Measurements from ENCODE around the gene ADAMTS4.
"Not testable (repeated sequence)": the region's sequence is repeated elsewhere in the genome, so short reads cannot be mapped to it uniquely, and the experiment has no call there.

ADAMTS4 gene, protein sequence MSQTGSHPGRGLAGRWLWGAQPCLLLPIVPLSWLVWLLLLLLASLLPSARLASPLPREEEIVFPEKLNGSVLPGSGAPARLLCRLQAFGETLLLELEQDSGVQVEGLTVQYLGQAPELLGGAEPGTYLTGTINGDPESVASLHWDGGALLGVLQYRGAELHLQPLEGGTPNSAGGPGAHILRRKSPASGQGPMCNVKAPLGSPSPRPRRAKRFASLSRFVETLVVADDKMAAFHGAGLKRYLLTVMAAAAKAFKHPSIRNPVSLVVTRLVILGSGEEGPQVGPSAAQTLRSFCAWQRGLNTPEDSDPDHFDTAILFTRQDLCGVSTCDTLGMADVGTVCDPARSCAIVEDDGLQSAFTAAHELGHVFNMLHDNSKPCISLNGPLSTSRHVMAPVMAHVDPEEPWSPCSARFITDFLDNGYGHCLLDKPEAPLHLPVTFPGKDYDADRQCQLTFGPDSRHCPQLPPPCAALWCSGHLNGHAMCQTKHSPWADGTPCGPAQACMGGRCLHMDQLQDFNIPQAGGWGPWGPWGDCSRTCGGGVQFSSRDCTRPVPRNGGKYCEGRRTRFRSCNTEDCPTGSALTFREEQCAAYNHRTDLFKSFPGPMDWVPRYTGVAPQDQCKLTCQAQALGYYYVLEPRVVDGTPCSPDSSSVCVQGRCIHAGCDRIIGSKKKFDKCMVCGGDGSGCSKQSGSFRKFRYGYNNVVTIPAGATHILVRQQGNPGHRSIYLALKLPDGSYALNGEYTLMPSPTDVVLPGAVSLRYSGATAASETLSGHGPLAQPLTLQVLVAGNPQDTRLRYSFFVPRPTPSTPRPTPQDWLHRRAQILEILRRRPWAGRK

DNA sequence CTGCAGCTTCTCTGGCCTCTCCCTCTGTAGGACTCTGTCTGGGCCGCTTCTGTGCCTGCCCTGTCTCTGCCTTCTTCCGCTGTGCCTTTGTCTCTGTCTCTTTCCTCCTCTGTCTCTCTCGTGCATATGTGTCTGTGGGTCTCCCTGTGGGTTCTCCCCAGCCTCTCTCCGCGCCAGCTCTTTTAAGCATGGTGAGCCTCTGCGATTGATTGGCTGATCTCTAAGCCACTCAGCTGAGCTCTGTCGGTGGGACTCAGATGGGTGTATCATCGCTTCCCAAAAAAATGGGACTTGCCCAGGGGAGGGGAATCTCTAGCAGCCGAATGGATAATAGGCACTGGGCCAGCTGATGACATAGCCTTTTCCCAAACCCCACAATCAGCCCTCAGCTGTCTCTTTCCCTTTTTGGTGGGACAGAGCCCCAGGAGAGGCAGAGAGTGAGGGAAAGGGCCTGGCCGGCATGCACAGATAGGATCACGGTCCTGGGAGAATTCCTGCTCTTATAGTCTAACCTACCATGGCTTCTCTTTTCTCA is at the start of gene ADAMTS4:
Gene ADAMTS4, minus strand, starts transcription at position 158 of the 535 bp plus-strand sequence. CDS start 427 bp downstream, outside the sequence.
- no peak for DNase-seq (ENCODE audit: low spot score)

DNA sequence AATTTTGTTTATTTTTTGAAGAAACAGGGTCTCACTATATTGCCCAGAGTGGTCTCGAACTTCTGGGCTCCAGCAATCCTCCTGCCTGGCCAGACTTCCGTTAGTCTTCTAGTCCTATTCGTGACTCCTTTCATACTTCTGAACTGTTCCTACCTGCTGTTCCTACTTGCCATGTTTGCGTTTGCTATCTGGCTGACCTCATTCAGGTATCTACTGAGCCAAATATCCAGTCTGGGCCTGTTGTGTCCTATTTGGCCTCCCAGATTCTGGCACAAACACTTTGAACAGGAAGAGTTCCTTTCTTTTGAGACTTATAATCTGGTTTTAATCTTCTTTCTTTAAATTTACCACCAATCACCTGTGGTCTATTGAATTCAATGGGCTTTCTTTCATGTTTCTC is 46.0 kb upstream of the ADAMTS4 start:
- no peak for DNase-seq (ENCODE audit: low spot score)

DNA sequence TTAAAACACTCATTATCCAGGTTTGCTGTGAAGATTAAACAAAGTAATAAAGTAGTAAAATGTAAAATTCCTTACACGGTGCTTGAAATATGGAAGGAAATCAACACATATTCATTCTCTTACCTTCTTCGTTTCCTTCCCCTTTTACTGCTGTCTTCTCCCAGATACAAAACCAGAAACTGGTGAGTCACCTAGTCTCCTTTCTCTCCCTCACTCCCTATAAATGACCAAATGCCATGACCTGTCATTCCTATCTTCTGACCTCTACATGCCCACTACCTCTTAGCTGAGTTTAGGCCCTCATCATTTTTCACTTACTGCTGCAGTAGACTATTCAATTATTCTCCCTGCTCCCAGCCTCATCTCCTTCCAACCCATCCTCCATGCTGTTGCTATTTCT is 43.5 kb upstream of the ADAMTS4 start:
- no peak for DNase-seq (ENCODE audit: low spot score)

DNA sequence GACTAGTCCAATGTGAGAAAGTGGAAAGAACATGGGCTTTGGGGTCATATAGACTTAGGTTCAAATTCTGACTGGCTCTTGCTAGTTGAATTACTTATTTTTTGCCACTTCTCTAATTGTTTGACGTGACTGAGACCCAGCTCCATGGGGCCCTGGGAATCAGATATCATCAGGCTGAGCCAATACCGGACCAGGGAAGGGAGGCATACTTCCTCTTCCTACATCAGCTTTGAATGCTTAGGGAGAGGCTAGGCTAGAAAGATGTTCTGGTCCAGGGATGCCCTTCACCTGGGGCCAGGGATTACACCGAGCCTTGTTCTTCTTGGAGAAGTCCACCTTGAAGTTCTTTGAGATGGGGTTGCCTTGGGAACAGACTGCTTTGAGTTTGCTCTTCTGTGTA is 42.8 kb upstream of the ADAMTS4 start:
- no peak for DNase-seq (ENCODE audit: low spot score)

DNA sequence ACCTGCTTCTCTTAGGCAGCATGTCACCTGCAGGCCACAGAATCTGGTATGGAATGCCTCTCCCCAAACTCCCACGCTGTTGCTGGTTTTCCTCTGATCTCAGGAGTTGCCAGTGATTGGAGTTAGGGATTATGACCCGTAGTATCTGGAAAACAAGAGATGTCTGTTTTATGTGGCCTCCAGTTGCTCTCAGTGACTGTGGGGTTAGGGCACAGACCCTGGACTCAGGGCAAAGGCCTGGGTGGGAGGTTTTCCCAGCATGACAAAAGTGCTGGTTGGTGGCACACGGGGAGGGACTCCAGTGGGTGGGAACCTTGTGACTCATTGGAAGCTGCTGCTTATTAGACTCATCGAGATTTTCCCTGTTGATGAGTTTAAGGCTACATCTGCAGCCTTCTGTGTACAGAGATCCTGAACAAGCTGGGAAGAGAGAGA is 39.2 kb upstream of the ADAMTS4 start, which contains the start of gene NR1I3:
Gene NR1I3, minus strand, starts transcription at position 165 of the 435 bp plus-strand sequence. CDS start 1,638 bp downstream, outside the sequence.
- no peak for DNase-seq (ENCODE audit: low spot score)

DNA sequence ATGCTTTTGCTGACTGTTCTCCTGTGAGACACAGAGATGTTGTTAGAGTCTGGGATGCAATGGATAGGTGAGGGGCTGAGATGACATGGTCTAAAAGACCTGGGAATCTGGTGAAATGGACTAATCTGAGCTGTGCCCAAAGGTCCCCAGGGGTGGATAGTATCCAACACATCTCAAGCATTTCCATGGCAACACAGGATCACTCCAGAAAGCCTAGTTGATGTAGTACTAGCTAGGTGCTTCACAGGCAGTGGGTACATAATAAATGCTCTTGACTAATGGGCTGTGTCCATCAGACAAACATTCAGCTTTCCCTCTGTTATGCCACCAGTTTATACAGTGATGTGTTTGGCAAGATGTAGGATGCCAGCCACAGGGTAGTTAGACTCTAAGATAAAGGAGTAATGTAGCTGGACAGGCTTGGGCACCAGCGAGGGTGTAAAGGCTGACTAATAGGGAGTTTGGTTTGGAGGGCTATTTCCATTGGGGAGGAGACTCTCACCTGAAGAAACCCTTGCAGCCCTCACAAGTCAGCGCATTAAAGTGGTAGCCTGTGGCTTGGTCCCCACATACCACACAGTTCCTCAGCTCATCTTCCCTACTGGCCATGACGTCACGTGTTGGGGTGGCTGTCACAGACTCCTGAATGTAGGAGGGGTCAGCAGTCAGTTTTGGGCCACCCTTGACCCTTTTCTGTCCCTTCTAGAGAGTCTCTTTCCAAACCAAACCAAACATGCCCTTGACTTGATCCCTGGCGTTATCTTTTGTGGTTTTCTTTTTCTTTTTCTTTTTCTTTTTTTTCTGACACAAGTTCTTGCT is 37.3 kb upstream of the ADAMTS4 start:
- DNase-seq (ENCODE audit: low spot score), result no peak

DNA sequence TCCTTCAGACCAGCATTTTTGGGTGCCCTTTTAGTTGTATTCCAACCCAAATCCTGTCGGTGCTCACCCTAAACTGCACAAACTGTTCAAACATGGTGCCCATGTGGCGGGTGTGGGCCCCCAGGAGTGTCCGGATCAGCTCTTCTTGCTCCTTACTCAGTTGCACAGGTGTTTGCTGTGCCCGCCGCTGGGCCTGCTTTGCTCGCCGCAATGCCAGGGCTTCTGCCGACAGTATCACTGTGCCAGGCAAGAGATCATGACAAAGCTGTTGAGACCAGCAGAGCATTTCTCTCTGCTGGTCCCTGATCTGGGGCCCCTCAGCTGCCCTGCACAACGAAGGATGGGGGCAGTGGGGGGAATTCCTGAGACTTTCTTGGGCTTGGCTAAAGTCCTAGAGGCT is 34.2 kb upstream of the ADAMTS4 start:
- no peak for DNase-seq (ENCODE audit: low spot score)

DNA sequence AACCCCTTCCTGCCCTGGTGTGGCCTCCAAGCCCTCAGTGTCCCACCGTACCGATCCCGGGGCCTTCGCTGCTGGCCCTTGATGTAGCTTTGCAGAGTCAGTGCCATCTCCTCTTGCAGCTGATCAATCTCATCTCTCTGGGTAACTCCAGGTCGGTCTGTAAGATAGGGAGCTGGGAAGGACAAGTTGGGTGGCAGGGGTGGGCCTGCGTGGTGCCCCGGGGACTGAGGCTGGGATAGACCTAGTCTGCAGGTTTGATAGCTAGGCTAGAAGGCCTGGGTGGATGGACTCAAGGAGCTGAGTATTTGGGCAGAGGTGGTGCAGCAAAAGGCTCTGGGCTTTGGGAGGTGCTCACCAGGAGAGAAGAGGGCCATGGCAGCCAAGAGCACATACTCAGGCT is 31.9 kb upstream of the ADAMTS4 start:
- no peak for DNase-seq (ENCODE audit: low spot score)

DNA sequence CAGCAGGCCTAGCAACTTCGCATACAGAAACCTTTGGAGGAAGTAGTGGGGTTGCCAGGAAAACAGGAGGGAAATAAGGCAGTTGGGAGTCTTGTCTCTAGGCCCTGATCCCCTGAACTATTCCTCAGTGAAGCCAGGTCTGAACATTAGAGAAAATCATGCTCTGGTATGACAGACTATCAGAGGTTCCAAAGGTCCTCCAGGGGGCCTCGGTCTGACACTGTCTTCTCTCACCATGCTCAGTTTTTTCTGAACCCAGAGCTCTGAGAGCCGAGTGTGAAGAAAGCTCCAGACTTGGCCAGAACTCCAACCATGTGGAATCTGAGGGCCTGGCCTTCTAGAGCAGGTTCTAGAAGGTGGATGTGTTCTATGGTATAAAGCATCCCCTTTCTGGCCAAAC is 31.0 kb upstream of the ADAMTS4 start:
- DNase-seq (ENCODE audit: low spot score), result no peak

DNA sequence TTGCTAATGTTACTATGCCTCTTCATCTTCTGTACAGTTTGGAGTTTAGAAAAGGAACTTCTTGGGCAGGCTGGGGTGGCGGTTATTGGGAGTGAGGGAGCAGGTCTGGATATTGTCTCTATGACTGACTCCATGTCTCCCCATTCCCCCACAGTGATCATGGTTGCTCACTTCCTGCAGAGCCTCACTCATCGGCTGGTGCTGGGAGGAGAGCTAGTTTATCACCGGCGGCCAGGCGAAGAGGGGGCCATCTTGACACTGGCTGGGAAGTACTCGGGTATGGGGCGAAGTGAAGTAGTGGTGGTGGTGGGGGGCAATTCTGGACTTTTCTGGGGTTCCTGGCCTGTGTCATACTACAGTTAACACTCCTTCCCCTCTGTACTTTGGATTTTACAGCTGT is 29.2 kb upstream of the ADAMTS4 start:
- DNase-seq (ENCODE audit: low spot score), result no peak

DNA sequence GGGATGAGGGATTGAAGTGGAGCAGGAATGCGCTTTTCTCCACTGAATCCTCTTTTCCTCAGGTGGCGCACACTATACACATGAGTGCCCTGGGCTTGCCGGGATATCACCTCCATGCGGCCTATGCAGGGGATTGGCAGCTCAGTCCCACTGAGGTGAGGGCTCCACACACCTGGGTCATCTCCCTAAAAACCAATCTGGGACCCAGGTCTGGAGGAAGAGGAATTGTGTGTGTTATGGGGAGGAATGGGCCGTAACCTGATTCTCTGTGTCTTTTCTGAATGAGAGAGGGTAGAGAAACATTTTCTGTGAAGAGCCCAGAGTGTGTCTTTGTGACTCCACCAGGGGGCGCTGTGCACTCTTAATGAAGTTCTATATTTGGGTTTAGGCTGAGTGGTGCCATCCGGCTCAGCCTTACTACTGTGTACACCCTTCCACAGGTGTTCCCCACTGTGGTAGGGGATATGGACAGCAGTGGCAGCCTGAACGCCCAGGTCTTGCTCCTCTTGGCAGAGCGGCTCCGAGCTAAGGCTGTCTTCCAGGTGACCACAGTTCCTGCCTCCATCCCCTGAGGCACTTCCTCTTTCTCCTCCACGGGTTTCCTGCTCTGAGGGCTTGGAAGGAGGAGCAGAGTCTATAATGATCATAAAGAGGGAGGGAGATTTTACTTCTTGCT is 28.5 kb upstream of the ADAMTS4 start:
- DNase-seq (ENCODE audit: low spot score), result peak; percentile 89

DNA sequence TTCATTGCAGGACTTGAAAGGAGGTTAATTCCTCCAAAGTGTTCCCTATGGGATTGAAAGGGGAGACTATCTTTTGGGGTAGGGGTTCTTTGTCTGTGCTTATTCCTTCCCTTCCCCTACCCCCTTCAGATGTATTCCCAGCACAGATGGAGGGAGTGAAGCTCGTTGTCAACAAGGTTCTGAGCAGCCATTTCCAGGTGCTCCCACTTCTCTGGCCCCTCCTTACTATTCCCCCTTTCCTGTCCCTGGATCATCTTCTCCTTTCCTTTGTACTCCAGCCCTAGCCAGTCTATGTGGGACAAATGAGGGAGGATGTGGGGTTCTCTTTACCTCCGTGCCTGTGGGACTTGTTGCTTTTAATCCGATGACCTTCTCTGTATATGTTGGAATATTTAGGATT is 27.9 kb upstream of the ADAMTS4 start:
- no peak for DNase-seq (ENCODE audit: low spot score)

DNA sequence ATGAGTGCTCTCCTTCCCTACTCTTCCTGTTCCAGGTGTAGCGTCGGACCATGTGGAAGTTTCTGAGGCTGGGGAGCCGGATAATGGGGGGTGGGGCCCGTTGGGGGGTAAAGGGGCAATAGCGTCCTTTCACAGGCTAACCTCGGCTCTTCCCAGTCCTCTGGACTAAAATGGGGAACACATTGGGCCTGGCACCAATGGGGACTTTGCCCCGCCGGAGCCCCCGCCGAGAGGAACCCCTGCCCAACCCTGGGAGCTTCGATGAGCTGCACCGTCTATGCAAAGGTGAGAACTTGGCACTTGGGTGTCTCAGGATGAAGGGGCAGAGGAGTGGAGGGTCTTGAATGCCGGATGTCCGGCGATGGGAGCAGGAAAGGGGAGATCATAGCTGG is 27.5 kb upstream of the ADAMTS4 start:
- DNase-seq (ENCODE audit: low spot score), result no peak

DNA sequence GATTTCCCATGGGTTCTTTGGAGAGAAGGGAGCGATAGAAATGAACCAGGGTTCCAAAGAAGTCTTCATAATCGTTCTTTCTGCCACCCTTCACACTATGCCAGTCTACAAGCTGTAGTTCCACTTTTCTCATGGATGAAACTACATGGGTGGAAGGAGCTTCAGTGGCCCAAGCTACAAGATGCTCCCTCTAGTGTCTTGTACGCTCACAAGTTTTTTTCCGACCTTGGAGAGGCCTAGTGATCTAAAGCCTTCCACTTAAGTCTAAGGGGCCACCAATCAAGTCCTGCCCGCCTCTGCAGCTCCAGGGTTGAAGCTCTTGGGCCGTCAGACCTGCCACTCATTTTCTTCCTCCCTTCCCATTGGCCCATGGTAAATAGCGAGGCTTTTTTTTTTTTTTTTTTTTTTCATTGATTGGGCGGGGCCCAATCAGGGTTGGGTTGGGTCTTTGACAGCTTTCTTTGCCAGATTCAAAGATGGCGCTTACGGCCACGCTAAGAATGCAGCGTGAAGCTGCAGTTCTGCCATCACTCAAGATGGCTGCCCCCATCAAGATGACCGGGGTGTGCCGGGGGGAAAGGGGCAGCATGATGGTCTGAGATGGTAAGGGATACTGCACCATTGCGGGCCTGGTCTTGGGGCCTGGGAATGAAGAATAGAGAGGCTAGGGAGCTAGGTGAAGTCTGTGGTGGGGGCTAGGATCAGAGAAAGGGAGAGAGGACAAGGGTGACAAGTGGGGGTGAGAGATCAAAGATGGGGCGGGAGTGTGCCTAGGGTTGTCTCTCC is 26.9 kb upstream of the ADAMTS4 start, which contains the start of gene TOMM40L:
Gene TOMM40L, plus strand, starts transcription at position 527 of the 786 bp plus-strand sequence. CDS start 430 bp downstream, outside the sequence.
- DNase-seq (ENCODE audit: low spot score), result peak; percentile 96

DNA sequence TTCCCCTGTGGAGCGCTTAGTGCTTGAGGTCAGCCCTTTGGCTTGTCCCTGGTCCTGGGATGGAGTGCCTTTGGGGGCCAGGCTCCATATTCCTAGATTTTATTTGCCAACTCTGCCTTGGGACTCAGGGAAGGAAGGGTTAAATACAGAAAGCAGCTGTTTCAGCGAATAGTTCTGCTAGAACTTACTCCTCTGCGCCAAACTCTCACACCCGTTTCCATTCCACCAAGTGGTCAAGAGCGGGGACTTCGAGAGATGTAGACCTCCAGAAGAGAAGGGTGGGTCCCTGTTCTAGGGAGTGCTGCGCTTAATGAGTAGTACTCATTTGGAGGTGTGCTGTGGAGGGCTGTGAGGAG is 26.3 kb upstream of the ADAMTS4 start:
- DNase-seq (ENCODE audit: low spot score), result no peak

DNA sequence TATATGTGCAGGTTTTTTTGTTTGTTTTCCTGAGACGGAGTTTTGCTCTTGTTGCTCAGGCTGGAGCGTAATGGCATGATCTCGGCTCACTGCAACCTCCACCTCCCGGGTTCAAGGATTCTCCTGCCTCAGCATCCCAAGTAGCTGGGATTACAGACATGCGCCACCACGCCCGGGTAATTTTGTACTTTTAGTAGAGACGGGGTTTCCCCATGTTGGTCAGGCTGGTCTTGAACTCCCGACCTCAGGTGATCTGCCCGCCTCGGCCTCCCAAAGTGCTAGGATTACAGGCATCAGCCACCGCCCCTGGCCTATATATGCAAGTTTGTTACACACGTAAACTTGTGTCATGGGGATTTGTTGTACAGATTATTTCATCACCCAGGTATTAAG is 25.8 kb upstream of the ADAMTS4 start:
- not testable (repeated sequence) for DNase-seq (ENCODE audit: low spot score)

DNA sequence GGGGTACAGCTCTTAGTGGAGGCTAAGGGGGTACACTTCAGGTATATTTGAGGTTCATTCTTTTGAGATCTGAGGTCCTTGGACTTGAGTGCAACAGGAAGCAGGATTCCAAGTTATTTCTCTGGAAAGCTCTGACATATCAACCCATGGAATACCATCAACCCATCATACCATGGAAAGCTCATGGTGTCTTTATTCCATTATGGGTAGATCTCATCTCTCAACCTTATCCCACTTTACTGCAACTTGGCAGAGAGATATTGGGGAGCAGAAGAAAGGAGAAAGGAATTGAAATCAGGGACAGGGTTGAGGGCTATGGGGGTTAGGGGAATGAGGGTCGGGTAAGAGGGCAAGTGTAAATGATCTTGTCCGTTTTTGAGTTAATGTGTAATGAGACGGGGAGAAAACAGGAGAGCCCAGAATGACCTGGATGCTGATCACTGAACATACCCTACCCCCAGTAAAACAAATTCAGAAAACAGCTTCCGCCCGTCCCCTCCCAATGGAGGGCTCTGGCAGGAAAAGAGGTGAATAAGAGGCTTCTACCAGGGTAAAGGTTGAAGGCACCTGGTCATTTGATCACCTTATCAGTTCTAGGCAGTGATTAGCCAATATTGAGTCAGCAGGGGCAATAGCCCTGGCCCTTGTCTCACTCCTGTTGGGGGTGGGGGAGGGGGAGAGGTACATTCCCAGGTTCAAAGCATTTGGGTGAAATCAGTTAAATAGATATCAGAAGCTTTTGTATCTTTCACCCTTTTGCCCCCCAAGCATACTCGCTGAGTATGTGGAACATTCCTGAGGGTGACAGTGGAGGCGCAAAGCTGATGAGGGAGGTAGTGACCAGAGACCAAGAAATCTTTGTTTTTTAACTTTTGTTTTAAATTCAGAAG is 25.2 kb upstream of the ADAMTS4 start:
- DNase-seq (ENCODE audit: low spot score), result no peak

DNA sequence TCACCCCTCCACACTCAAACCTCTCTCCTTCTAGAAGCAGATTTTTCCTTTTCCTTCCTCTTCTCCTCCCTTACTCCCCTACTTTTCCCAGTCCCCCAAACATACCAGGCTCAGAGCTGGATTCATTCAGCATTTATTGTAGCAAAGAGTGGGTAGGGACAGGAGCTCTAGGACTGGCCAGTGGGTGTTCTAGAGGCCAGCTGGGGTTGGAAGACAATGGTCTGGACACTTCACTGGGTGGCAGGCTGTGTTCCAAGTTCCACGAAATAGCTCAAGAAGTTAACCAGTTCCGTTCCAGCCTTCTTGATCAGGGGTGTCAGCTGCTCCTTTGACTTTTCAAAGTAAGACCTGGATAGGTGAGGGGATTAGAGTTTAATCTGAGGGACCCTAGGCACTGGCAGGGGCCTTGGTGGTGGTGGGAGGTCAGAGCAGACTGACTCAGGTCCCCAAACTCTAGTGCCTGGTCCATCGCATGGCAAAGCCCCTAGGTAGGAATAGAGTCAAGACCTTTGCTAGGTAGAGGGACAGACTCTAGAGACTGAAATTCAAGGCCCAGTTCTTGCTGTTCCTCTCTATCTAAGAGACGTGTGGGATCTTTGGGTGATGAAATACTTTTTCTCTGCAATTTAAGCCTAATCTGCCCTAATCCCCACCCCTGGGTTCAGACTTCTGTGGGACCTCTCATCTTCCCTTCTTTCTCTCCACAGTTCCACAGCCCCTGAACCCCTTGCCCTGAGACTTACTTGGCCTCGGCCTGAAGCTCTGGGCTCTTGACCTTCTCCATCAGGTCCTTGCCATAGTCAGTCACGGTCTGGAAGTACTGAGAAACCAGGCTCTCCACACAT is 23.5 kb upstream of the ADAMTS4 start:
- no peak for DNase-seq (ENCODE audit: low spot score)
